ENCODE results near the gene TPST1. TPM values are rescaled to one million over a fixed set of nuclear protein-coding genes. Genes with fewer than 3 reads are reported as not detected.

Gene TPST1
- total RNA-seq, 1 donor = 137 TPM

- peak; percentile 58 for DNase-seq (ENCODE audit: insufficient read length, low spot score, missing footprints)
- peak overlapping the region; percentile 21 for H3K4me2 ChIP-seq (ENCODE audit: insufficient read depth, low read length)
- no peak for TF ChIP-seq CTCF (IDR thresholded peaks at IDR 0.05; ENCODE audit: extremely low read depth, low read depth, low read length)
Measured at GRCh38 chr7:66250711-66251110, 45.6 kb downstream of the TPST1 start.

GRCh38 chr7:66255534-66256100, 50.5 kb downstream of the TPST1 start:
- H3K4me2 ChIP-seq (ENCODE audit: insufficient read depth, low read length) = peak overlapping the region; percentile 48
- no peaks in the 10 kb centered on the region for H3K27me3 ChIP-seq (ENCODE audit: insufficient read depth, low read length)
- H3K4me3 ChIP-seq (ENCODE audit: insufficient read depth, low read length) = no peak overlapping the region
- H3K27ac ChIP-seq (ENCODE audit: low read depth, low read length) = peak overlapping the region; percentile 84
- no peaks in the 10 kb centered on the region for H3K9me3 ChIP-seq (ENCODE audit: low read depth, low read length)
- H3K36me3 ChIP-seq (ENCODE audit: insufficient read depth, low read length) = no peaks in the 10 kb centered on the region
- no peak for TF ChIP-seq CTCF (IDR thresholded peaks at IDR 0.05; ENCODE audit: extremely low read depth, low read depth, low read length)
- H4K20me1 ChIP-seq (ENCODE audit: insufficient read depth, low read length) = peaks cover 11% of the 10 kb centered on the region
- H3K79me2 ChIP-seq (ENCODE audit: insufficient read depth, low read length) = peaks cover 67% of the 10 kb centered on the region
- peaks cover 35% of the 10 kb centered on the region for H3K4me1 ChIP-seq (ENCODE audit: insufficient read depth, low read length)
- DNase-seq (ENCODE audit: insufficient read length, low spot score, missing footprints) = no peak
- no peak overlapping the region for H2AFZ ChIP-seq (ENCODE audit: low read length)

More at GRCh38 chr7:66250711-66251110, 45.6 kb downstream of the TPST1 start:
- Histone ChIP-seq H3K27ac (ENCODE audit: low read depth, low read length) (peak overlapping the region; percentile 70), H3K79me2 (ENCODE audit: insufficient read depth, low read length) (peaks cover 60% of the 10 kb centered on the region), H4K20me1 (ENCODE audit: insufficient read depth, low read length) (peaks cover 6% of the 10 kb centered on the region), H3K4me1 (ENCODE audit: insufficient read depth, low read length) (peaks cover 25% of the 10 kb centered on the region), H2AFZ (ENCODE audit: low read length) (no peak overlapping the region), H3K4me3 (ENCODE audit: insufficient read depth, low read length) (no peak overlapping the region), H3K9me3 (ENCODE audit: low read depth, low read length) (no peaks in the 10 kb centered on the region), H3K36me3 (ENCODE audit: insufficient read depth, low read length) (peaks cover 9% of the 10 kb centered on the region), H3K27me3 (ENCODE audit: insufficient read depth, low read length) (no peaks in the 10 kb centered on the region)

- H3K4me2 ChIP-seq (ENCODE audit: insufficient read depth, low read length) = no peak overlapping the region
- peaks cover 14% of the 10 kb centered on the region for H4K20me1 ChIP-seq (ENCODE audit: insufficient read depth, low read length)
- no peaks in the 10 kb centered on the region for H3K9me3 ChIP-seq (ENCODE audit: low read depth, low read length)
- H3K27ac ChIP-seq (ENCODE audit: low read depth, low read length) = peak overlapping the region; percentile 51
- H2AFZ ChIP-seq (ENCODE audit: low read length) = no peak overlapping the region
- H3K4me3 ChIP-seq (ENCODE audit: insufficient read depth, low read length) = no peak overlapping the region
- H3K4me1 ChIP-seq (ENCODE audit: insufficient read depth, low read length) = peaks cover 29% of the 10 kb centered on the region
- TF ChIP-seq CTCF (IDR thresholded peaks at IDR 0.05; ENCODE audit: extremely low read depth, low read depth, low read length) = no peak
- peaks cover 72% of the 10 kb centered on the region for H3K79me2 ChIP-seq (ENCODE audit: insufficient read depth, low read length)
- no peaks in the 10 kb centered on the region for H3K27me3 ChIP-seq (ENCODE audit: insufficient read depth, low read length)
- no peak for DNase-seq (ENCODE audit: insufficient read length, low spot score, missing footprints)
- H3K36me3 ChIP-seq (ENCODE audit: insufficient read depth, low read length) = no peaks in the 10 kb centered on the region
Measured at GRCh38 chr7:66256281-66256680, 51.1 kb downstream of the TPST1 start.

GRCh38 chr7:66257481-66257880, 52.3 kb downstream of the TPST1 start:
- Histone ChIP-seq H3K4me2 (ENCODE audit: insufficient read depth, low read length) (no peak overlapping the region), H3K79me2 (ENCODE audit: insufficient read depth, low read length) (peaks cover 80% of the 10 kb centered on the region), H3K27ac (ENCODE audit: low read depth, low read length) (no peak overlapping the region), H3K36me3 (ENCODE audit: insufficient read depth, low read length) (no peaks in the 10 kb centered on the region), H4K20me1 (ENCODE audit: insufficient read depth, low read length) (peaks cover 17% of the 10 kb centered on the region), H3K9me3 (ENCODE audit: low read depth, low read length) (no peaks in the 10 kb centered on the region), H2AFZ (ENCODE audit: low read length) (no peak overlapping the region), H3K4me1 (ENCODE audit: insufficient read depth, low read length) (peaks cover 27% of the 10 kb centered on the region), H3K4me3 (ENCODE audit: insufficient read depth, low read length) (no peak overlapping the region), H3K27me3 (ENCODE audit: insufficient read depth, low read length) (no peaks in the 10 kb centered on the region)
- no peak for TF ChIP-seq CTCF (IDR thresholded peaks at IDR 0.05; ENCODE audit: extremely low read depth, low read depth, low read length)
- DNase-seq (ENCODE audit: insufficient read length, low spot score, missing footprints) = no peak

Data from osteoblast (primary cell).